OCI-LY3 (cell line): ENCODE measurements around the gene SEPSECS.

Experiments used
- H2AFZ ChIP-seq: fragments of 200-600, 300-600 bp; shearing (Covaris generic); 2 replicates; pipeline ENCODE4 v1.6.0; 2014; ENCODE audit warnings: antibody characterized with exemption, low read depth, low read length
- H3K27ac ChIP-seq: fragments of 200-600, 300-600 bp; sonication (generic); 2 replicates; pipeline ENCODE4 v1.5.1; 2014; ENCODE audit warnings: mild to moderate bottlenecking, low read length, moderate library complexity, mixed read lengths
- H3K27me3 ChIP-seq: fragments of 200-600, 300-600 bp; sonication (generic); 2 replicates; pipeline ENCODE4 v1.6.1; 2014; ENCODE audit warnings: low read depth, low read length, mixed read lengths
- H3K36me3 ChIP-seq: fragments of 200-600, 300-600 bp; sonication (generic); replicated peaks from 2 replicates; pipeline ENCODE3; 2014; ENCODE audit warnings: low read depth, low read length, mixed read lengths
- H3K4me1 ChIP-seq: fragments of 300-600, 200-600 bp; sonication (generic); 2 replicates; pipeline ENCODE4 v1.6.1; 2014; ENCODE audit warnings: low read length, mixed read lengths
- H3K4me2 ChIP-seq: fragments of 200-600, 300-600 bp; sonication (generic); 2 replicates; pipeline ENCODE4 v1.6.1; 2014; ENCODE audit warnings: low read length, mixed read lengths
- H3K4me3 ChIP-seq: fragments of 300-600, 200-600 bp; sonication (generic); 2 replicates; pipeline ENCODE4 v1.5.1; 2014; ENCODE audit warnings: antibody characterized with exemption, mild to moderate bottlenecking, low read length, moderate library complexity
- H3K79me2 ChIP-seq: fragments of 300-600, 200-600 bp; shearing (Covaris generic); 2 replicates; pipeline ENCODE4 v1.6.1; 2014; ENCODE audit warnings: mild to moderate bottlenecking, low read length, mixed read lengths
- H3K9ac ChIP-seq: fragments of 300-600, 200-600 bp; shearing (Covaris generic); 2 replicates; pipeline ENCODE4 v1.6.0; 2014; ENCODE audit warnings: mild to moderate bottlenecking, low read length, moderate library complexity
- H3K9me3 ChIP-seq: fragments of 200-600, 300-600 bp; shearing (Covaris generic); 2 replicates; pipeline ENCODE4 v1.6.1; 2014; ENCODE audit warnings: low read length, mixed read lengths; ENCODE audit not compliant: insufficient read depth
- H4K20me1 ChIP-seq: fragments of 200-600, 300-600 bp; sonication (generic); 2 replicates; pipeline ENCODE4 v1.6.1; 2016; ENCODE audit warnings: low read length, mixed read lengths; ENCODE audit not compliant: insufficient read depth
- CTCF ChIP-seq: fragments of 200-600, 300-600 bp; sonication (generic); IDR thresholded peaks from 2 replicates; pipeline ENCODE4 v1.5.1; 2014; ENCODE audit warnings: antibody characterized with exemption, low read length, low read depth
- EZH2phosphoT487 ChIP-seq: fragments of 200-600 bp; shearing (Covaris generic); IDR thresholded peaks from 2 replicates; pipeline ENCODE4 v1.6.1; 2018; ENCODE audit warnings: antibody characterized with exemption, mixed run types, low read depth

Gene SEPSECS

DNA sequence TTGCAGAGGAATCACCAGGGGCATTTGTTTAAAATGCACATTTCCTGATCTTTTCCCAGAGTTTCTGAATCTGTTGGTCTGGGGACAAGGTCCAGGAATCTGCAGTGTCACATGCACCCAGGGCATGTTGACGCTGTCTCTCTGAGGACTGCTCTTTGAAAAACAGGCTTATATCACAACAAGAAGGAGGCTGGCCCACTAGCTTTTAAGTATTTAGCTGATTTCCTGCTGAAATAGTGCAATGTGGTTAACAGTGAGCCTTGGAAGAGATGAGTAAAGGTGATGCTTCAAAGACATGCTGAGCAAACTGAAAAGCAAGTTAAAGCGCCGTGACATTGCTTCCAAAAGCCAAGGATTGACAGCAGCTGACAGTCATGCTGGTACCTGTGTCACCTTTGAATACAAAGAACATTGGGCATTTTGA lies 18.6 kb upstream of the SEPSECS start:
- no peak overlapping the region for H3K9ac ChIP-seq
- TF ChIP-seq EZH2phosphoT487: no peak
- TF ChIP-seq CTCF: no peak
- H3K4me1 ChIP-seq: peaks cover 6% of the 10 kb centered on the region
- no peak overlapping the region for H3K4me3 ChIP-seq
- no peaks in the 10 kb centered on the region for H3K79me2 ChIP-seq
- H3K4me2 ChIP-seq: no peak overlapping the region
- H3K9me3 ChIP-seq: no peaks in the 10 kb centered on the region
- H3K27me3 ChIP-seq: no peaks in the 10 kb centered on the region
- no peaks in the 10 kb centered on the region for H3K36me3 ChIP-seq
- no peak overlapping the region for H2AFZ ChIP-seq
- H4K20me1 ChIP-seq: no peaks in the 10 kb centered on the region
- H3K27ac ChIP-seq: no peak overlapping the region

GRCh38 chr4:25177147-25177546 lies 16.9 kb upstream of the SEPSECS start:
- TF ChIP-seq EZH2phosphoT487: no peak
- no peak for TF ChIP-seq CTCF

GRCh38 chr4:25174674-25175073 lies 14.4 kb upstream of the SEPSECS start:
- H3K4me1 ChIP-seq: peaks cover 14% of the 10 kb centered on the region
- H2AFZ ChIP-seq: no peak overlapping the region
- H3K4me3 ChIP-seq: no peak overlapping the region
- no peaks in the 10 kb centered on the region for H3K79me2 ChIP-seq
- no peak overlapping the region for H3K4me2 ChIP-seq
- H3K27me3 ChIP-seq: no peaks in the 10 kb centered on the region
- TF ChIP-seq EZH2phosphoT487: no peak
- TF ChIP-seq CTCF: no peak
- H4K20me1 ChIP-seq: no peaks in the 10 kb centered on the region
- no peak overlapping the region for H3K27ac ChIP-seq
- no peak overlapping the region for H3K9ac ChIP-seq
- H3K9me3 ChIP-seq: no peaks in the 10 kb centered on the region
- no peaks in the 10 kb centered on the region for H3K36me3 ChIP-seq

More at GRCh38 chr4:25177147-25177546, 16.9 kb upstream of the SEPSECS start:
- Histone ChIP-seq H4K20me1 (no peaks in the 10 kb centered on the region), H3K79me2 (no peaks in the 10 kb centered on the region), H3K9me3 (no peaks in the 10 kb centered on the region), H3K4me1 (peaks cover 15% of the 10 kb centered on the region), H3K36me3 (no peaks in the 10 kb centered on the region), H3K9ac (no peak overlapping the region), H2AFZ (no peak overlapping the region), H3K27me3 (no peaks in the 10 kb centered on the region), H3K27ac (no peak overlapping the region), H3K4me2 (no peak overlapping the region), H3K4me3 (no peak overlapping the region)

- Histone ChIP-seq H2AFZ (no peak overlapping the region), H3K9me3 (no peaks in the 10 kb centered on the region), H3K27ac (no peak overlapping the region), H3K4me3 (no peak overlapping the region), H3K79me2 (no peaks in the 10 kb centered on the region), H3K4me1 (peaks cover 14% of the 10 kb centered on the region), H3K9ac (no peak overlapping the region), H3K36me3 (no peaks in the 10 kb centered on the region), H3K4me2 (no peak overlapping the region), H3K27me3 (no peaks in the 10 kb centered on the region), H4K20me1 (no peaks in the 10 kb centered on the region)
- TF ChIP-seq EZH2phosphoT487 (no peak), CTCF (no peak)
Measured at GRCh38 chr4:25172961-25173915, 13.0 kb upstream of the SEPSECS start.
